ENCODE measurements around the gene ZIC5.

The ZIC5 gene

DNA sequence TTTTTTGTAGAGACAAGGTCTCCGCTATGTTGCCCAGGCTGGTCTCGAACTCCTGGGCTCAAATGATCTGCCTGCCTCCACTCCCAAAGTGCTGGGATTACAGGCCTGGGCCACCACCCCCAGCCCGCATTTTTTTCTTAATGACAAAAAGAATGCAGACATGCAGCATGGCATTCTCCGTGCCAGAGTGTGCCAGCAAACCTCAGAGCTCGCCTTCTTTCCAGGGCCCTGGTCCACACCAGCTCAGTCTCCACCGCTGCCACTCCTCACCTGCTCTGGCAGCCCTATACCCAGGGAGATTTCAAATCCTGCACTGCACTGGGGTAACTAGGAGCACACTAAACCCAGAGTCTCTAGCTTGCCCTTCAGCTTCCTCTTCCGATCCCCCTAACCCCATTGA is 41.7 kb downstream of the ZIC5 start:
- no peak for DNase-seq

DNA sequence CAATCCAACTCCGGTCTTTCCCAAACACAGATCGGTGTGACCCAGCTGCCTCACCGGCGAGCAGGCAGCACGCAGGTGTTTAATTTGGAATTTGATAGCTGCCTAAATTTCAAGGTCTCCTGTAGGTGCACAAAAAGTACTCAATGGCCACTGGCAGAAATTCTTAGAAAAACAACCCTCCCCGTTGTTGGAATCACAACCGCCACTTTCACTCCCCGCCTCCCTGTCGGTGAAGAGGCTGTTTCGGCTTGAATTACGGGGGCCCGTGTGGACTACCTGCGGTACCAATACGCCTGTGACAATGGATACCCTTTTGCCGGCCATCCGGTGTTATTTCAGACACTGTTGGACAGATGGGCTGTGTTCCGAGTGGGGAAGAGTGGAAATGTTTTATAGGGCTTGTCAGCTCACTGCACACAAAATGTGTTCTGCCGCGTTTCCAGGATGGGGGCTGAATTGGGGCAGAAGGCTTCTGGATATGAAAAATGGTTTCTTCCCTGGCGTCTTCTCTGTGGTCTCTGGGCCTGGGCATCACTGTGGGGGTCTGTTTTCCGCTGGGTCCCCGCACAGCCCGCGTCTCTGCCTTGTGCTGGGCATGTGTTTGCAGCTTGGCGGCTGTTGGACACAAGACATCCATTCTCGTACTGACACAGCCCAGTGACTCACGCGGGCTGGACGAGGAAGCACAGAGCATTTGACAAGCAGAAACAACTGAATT is 45.4 kb downstream of the ZIC5 start:
- no peak for DNase-seq

DNA sequence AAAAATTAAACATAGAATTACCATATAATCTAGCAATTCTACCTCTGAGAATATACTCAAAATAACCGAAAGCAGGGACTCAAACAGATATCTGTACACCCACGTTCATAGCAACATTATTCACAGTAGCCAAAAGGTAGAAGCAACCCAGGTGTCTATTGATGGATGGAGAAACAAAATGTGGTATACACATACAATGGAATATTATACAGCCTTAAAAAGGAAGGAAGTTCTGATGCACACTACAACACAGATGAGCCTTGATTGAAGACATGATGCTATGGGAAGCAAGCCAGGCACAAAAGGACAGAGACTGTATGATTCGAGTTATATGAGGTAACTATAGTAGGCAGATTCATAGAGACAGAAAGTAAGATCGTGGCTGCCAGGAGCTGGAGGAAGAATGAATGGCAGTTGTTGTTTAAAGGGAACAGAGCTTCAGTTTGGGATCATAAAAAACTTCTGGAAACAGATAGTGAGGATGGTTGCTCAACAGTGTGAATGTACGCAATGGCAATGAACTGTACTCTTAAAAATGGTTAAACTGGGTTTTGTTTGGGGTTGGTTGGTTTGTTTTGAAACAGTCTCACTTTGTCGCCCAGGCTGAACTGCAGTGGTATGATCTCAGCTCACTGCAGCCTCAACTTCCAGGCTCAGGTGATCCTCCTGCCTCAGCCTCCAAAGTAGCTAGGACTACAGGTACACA is 47.5 kb downstream of the ZIC5 start:
- DNase-seq, result no peak

DNA sequence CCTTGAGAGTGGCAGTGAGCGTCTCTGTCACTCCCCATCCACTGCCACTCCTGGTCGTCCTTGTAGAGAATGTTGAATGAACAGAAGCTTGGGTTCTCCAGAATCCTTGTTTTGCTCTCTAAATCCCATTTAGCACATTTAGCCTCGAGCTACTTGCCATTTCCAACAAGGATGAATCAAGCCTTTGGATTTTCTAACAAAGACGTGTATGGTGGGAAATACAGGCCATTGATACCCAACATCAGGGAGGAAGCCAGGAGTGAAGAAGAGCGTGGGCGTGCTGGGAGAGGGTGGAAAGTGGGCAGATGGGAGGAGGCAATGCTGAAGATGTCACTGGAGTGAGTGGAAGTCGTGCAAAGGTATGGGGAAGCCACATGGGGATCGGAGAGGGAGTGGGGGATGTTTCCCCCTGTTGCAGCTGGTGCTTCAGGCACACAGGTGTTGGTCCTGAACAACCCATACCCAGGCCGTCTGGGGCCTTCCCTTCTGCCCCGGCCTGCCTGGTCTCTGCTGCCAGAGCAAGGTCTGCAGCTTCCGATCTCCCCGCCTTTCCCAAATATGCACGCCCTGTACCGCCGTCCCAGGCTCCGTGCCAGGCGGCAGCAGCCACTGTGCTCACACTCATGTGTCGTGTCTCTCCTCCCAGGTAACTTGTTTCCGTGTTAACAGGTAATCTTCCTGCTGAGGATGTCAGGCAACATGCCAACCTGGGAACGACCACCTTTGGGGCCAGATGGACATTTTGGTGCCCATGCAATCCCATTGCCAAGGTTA is 48.7 kb downstream of the ZIC5 start:
- DNase-seq, result no peak

DNA sequence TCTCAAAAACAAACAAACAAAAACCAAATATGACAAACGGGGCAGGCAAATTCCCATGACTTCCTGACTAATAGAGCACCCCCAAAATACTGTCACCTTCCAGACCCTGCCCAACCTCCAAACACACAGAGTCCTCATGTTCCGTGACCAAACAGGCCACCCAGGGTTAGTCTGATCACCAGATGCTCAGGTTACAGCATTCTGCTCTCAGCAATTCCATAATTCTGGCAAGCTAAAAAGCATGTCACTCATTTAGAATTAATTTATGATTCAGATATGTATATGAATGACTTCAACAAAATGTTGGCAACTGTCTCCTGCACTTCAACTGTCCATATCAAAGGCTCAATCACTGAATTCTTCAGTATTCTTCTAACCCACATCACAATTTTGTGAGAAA is 52.4 kb downstream of the ZIC5 start:
- no peak for DNase-seq

DNA sequence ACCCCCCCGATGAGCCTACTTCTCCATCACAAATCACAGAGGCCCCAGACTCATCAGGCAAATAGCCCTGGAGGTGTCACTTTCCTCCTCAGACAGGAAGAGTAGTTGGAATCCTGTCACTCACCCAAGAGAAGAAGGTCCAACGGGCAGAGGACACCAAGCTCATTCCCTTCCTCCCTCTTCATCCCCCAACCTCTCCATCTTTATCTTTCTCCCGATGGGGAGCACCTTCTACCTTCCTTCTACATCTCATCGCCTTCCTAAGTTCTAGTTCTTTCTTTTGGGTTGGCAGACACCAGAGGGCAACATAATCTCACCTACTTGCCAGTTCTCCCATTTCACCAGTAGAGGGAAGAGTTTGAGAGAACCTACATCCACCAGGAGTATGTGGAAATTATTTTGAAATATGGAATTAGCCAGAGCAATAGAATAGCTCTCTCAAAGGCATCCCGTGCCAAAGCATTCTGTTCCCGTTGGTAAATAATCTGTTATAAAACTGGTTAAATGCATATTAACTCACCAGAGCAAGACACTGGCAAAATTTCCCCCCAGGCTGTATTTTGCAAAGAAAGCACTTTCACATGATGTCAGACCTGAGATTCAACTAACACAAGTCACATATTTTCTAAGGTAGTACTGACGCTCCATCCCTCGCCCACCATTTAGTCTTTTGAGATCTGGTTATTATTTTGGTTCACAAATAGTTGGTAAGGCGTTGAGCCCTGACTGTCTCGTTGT is 55.0 kb downstream of the ZIC5 start:
- DNase-seq, result no peak

DNA sequence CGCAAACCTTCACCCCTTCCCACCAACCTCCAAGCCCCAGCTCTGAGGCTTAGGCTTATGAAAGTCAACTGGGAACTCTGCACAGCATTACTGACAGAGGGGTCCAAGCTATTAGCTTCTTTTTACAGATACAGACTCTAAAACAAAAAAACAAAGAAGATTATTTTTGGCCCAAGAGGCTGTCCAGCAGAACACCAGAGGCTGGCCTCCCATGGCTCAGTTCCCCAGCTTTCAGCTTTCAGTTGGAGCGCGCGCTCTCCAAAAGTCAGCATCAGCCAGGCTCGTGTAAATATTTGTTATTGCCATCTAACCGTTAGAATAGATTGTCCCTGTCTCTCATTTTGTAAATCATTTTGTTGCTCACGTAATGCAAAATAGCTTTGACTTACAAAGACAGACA is 58.4 kb downstream of the ZIC5 start:
- no peak for DNase-seq
